GM10266 (cell line): ENCODE data around the gene PRKAR2B.

Experiments used
- DNase-seq: peaks from one replicate; pipeline ENCODE4 v3.0.0; 2012; ENCODE audit errors: extremely low spot score
- CTCF ChIP-seq: IDR thresholded peaks from 2 replicates; pipeline ENCODE4 v1.5.1; 2012; ENCODE audit warnings: mild to moderate bottlenecking, low read depth; ENCODE audit not compliant: control insufficient read depth, insufficient read depth; ENCODE audit errors: missing control alignments

PRKAR2B gene

GRCh38 chr7:107201795-107202450 lies 157.4 kb downstream of the PRKAR2B start:
- TF ChIP-seq CTCF: peak; percentile 51
- DNase-seq: peak; percentile 26

- no peak for TF ChIP-seq CTCF
- DNase-seq: no peak
Measured at GRCh38 chr7:107203607-107204006, 159.1 kb downstream of the PRKAR2B start.

GRCh38 chr7:107206136-107206535 lies 161.6 kb downstream of the PRKAR2B start:
- no peak for DNase-seq
- no peak for TF ChIP-seq CTCF

- no peak for DNase-seq
- TF ChIP-seq CTCF: no peak
Measured at GRCh38 chr7:107206706-107207105, 162.2 kb downstream of the PRKAR2B start.

GRCh38 chr7:107207459-107207858 lies 163.0 kb downstream of the PRKAR2B start:
- no peak for TF ChIP-seq CTCF
- DNase-seq: no peak

GRCh38 chr7:107208024-107208521 lies 163.6 kb downstream of the PRKAR2B start:
- TF ChIP-seq CTCF: no peak
- no peak for DNase-seq

- DNase-seq: no peak
- no peak for TF ChIP-seq CTCF
Measured at GRCh38 chr7:107208563-107208962, 164.1 kb downstream of the PRKAR2B start.
